ENCODE measurements around the gene ASB2. TPM values are rescaled to one million over a fixed set of nuclear protein-coding genes. Genes with fewer than 3 reads are reported as not detected.

Gene ASB2
- total and polyA plus RNA-seq, 2 of the 8 experiments (the other 6 are each of a cell fraction or from before 2014, with no cell fraction given), result 1.0 to 2.1 TPM

DNA sequence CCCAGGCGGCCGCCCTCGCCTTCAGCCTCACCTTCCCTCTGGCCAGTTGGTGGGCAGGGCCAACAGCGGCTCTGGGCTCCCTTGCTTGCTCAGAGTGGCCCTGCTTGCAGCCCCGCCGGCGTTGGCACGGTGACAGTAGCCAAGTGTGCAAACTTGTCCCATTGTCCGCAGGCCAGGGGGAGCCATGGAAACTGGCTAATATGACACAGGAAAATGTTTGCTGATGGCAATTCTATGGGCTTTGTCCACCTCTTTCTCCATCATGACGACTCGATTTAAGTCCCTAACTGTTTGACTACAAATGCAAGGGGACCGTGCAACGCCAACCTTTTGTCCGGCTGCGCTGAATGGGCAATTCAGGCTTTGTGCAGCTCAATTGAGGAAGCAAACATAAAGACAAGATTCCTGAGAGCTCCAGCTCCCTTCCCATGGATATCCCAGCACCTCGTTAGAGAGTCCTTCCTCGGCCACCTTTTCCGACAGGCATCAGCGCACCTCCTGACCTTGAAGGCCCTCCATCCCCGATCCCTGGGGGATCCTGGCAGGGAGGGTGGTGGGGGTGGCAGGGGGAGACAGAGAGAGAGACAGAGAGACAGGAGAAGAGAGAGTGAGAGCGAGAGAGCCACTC, 50.0 kb downstream of the ASB2 start (continued):
- TF ChIP-seq, protein P1, sequence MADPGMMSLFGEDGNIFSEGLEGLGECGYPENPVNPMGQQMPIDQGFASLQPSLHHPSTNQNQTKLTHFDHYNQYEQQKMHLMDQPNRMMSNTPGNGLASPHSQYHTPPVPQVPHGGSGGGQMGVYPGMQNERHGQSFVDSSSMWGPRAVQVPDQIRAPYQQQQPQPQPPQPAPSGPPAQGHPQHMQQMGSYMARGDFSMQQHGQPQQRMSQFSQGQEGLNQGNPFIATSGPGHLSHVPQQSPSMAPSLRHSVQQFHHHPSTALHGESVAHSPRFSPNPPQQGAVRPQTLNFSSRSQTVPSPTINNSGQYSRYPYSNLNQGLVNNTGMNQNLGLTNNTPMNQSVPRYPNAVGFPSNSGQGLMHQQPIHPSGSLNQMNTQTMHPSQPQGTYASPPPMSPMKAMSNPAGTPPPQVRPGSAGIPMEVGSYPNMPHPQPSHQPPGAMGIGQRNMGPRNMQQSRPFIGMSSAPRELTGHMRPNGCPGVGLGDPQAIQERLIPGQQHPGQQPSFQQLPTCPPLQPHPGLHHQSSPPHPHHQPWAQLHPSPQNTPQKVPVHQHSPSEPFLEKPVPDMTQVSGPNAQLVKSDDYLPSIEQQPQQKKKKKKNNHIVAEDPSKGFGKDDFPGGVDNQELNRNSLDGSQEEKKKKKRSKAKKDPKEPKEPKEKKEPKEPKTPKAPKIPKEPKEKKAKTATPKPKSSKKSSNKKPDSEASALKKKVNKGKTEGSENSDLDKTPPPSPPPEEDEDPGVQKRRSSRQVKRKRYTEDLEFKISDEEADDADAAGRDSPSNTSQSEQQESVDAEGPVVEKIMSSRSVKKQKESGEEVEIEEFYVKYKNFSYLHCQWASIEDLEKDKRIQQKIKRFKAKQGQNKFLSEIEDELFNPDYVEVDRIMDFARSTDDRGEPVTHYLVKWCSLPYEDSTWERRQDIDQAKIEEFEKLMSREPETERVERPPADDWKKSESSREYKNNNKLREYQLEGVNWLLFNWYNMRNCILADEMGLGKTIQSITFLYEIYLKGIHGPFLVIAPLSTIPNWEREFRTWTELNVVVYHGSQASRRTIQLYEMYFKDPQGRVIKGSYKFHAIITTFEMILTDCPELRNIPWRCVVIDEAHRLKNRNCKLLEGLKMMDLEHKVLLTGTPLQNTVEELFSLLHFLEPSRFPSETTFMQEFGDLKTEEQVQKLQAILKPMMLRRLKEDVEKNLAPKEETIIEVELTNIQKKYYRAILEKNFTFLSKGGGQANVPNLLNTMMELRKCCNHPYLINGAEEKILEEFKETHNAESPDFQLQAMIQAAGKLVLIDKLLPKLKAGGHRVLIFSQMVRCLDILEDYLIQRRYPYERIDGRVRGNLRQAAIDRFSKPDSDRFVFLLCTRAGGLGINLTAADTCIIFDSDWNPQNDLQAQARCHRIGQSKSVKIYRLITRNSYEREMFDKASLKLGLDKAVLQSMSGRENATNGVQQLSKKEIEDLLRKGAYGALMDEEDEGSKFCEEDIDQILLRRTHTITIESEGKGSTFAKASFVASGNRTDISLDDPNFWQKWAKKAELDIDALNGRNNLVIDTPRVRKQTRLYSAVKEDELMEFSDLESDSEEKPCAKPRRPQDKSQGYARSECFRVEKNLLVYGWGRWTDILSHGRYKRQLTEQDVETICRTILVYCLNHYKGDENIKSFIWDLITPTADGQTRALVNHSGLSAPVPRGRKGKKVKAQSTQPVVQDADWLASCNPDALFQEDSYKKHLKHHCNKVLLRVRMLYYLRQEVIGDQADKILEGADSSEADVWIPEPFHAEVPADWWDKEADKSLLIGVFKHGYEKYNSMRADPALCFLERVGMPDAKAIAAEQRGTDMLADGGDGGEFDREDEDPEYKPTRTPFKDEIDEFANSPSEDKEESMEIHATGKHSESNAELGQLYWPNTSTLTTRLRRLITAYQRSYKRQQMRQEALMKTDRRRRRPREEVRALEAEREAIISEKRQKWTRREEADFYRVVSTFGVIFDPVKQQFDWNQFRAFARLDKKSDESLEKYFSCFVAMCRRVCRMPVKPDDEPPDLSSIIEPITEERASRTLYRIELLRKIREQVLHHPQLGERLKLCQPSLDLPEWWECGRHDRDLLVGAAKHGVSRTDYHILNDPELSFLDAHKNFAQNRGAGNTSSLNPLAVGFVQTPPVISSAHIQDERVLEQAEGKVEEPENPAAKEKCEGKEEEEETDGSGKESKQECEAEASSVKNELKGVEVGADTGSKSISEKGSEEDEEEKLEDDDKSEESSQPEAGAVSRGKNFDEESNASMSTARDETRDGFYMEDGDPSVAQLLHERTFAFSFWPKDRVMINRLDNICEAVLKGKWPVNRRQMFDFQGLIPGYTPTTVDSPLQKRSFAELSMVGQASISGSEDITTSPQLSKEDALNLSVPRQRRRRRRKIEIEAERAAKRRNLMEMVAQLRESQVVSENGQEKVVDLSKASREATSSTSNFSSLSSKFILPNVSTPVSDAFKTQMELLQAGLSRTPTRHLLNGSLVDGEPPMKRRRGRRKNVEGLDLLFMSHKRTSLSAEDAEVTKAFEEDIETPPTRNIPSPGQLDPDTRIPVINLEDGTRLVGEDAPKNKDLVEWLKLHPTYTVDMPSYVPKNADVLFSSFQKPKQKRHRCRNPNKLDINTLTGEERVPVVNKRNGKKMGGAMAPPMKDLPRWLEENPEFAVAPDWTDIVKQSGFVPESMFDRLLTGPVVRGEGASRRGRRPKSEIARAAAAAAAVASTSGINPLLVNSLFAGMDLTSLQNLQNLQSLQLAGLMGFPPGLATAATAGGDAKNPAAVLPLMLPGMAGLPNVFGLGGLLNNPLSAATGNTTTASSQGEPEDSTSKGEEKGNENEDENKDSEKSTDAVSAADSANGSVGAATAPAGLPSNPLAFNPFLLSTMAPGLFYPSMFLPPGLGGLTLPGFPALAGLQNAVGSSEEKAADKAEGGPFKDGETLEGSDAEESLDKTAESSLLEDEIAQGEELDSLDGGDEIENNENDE (IDR thresholded peaks at IDR 0.05; ENCODE audit: insufficient replicate concordance, low read length), result no peak
- TF ChIP-seq CBX5 (IDR thresholded peaks at IDR 0.05; ENCODE audit: low read depth, low read length), result no peak
- TF ChIP-seq SUZ12 (IDR thresholded peaks at IDR 0.05; ENCODE audit: low read length), result no peak
- TF ChIP-seq EGR1 (IDR thresholded peaks at IDR 0.05; ENCODE audit: borderline replicate concordance, low read depth, low read length), result no peak
- TF ChIP-seq RXRA (IDR thresholded peaks at IDR 0.05; ENCODE audit: insufficient read depth, low read depth, low read length), result no peak
- no peak for TF ChIP-seq TCF12 (IDR thresholded peaks at IDR 0.05; ENCODE audit: low read depth, low read length)
- TF ChIP-seq GABPA (IDR thresholded peaks at IDR 0.05; ENCODE audit: borderline replicate concordance, insufficient read depth, low read length), result no peak
- TF ChIP-seq CREB1 (IDR thresholded peaks at IDR 0.05), result no peak
- TF ChIP-seq PHF8 (conservative IDR thresholded peaks at IDR 0.05; ENCODE audit: low read depth, low read length), result no peak
- TF ChIP-seq, protein P2, sequence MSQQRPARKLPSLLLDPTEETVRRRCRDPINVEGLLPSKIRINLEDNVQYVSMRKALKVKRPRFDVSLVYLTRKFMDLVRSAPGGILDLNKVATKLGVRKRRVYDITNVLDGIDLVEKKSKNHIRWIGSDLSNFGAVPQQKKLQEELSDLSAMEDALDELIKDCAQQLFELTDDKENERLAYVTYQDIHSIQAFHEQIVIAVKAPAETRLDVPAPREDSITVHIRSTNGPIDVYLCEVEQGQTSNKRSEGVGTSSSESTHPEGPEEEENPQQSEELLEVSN (IDR thresholded peaks at IDR 0.05), result no peak
